GM20431 (cell line): ENCODE data around the gene HERC4.
"Not testable (repeated sequence)": the region's sequence is repeated elsewhere in the genome, so short reads cannot be mapped to it uniquely, and the experiment has no call there.

Experiments used
- in situ Hi-C: fragments of 300-500 bp; cut with MseI, MboI; formaldehyde crosslinking; loops from one replicate; pipeline ENCODE4 v1.15.0; 2020; ENCODE audit warnings: low sequenced_read_pairs; ENCODE audit not compliant: unreplicated experiment

Gene HERC4

DNA sequence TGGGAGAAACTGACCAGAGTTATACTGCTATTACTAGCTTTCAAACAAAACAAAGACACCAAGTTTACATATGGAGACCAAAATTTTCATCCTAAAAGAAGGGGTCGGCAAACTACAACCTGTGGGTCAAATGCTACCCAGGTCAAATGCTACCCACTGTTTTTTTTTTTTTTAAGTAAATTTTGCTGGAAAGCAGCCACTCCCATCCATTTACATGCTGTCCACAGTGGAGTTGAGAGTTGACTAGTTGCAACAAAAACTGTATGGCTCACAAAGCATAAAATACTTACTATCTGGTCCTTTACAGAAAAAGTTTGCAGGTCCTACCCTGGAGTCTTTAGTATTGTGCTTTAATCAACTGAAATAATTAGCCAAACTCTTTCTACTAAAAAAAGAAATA, 99.2 kb downstream of the HERC4 start:
- in situ Hi-C loops, result no loop called here

DNA sequence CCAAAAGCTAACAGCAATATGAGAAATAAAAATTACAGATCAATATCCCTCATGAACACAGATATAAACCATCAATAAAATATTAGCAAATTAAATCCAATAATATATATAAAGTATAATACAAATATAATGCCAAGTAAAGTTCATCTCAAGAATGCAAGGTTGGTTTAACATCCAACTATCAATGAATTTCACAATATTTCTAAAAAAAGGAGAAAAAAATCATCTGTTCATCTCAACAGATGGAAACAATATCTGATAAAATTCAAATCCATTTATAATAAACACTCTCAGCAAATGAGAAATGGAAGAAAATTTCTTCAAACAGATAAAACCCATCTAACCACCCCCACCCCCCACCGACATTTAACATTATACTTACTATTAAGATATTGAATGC, 103.8 kb downstream of the HERC4 start:
- in situ Hi-C loops, result no loop called here

DNA sequence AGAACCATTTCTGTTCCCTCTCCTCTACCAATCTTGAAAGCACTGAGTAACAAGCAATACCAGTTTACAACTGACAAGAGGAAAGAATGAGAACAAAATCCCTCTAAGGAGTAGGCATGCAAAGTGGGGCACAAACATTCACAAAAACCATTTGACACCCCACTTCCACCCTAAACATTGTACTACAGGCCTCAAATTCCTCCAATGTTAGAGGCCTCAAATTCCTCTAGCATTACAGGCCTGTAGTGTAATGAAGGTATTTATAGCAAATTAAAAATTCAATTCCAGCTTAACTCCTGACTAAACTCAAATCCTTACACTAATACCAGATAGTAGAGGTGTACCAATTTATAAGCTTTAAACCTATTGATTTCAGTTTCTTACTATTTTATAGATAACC, 105.2 kb downstream of the HERC4 start:
- in situ Hi-C loops, result no loop called here

DNA sequence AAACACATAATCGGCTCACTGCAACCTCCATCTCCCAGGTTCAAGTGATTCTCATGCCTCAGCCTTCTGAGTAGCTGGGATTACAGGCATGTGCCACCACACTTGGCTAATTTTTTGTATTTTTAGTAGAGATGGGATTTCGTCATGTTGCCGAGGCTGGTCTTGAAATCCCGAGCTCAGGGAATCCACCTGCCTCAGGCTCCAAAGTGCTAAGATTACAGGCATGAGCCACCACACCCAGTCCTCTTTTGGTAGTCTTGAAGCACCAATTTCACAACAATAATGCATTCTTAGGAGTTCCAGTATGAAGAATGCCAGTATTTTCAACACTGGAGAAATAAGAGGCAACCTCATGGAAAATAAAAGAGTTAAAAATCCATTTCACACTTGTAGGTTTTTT, 109.0 kb downstream of the HERC4 start:
- in situ Hi-C loops, result not testable (repeated sequence)

DNA sequence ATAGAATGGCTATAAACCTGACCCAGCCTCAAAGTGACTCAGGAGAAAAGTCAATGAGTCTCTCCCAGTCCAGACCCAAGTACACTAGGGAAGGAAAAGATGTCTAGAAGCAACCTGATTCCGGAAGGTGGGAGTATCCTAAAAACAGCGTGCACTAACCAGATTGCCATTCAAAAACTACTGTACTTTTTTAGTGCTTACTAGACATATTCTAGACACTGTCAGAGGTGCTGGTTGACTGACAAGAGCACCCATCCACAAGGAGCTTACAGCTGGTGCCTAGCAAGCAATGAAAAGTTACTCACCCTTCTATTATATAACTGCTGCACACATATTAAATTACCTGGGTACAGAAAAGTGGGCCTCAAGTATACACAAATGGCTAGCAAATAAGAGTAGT, 109.6 kb downstream of the HERC4 start:
- in situ Hi-C loops, result no loop called here

DNA sequence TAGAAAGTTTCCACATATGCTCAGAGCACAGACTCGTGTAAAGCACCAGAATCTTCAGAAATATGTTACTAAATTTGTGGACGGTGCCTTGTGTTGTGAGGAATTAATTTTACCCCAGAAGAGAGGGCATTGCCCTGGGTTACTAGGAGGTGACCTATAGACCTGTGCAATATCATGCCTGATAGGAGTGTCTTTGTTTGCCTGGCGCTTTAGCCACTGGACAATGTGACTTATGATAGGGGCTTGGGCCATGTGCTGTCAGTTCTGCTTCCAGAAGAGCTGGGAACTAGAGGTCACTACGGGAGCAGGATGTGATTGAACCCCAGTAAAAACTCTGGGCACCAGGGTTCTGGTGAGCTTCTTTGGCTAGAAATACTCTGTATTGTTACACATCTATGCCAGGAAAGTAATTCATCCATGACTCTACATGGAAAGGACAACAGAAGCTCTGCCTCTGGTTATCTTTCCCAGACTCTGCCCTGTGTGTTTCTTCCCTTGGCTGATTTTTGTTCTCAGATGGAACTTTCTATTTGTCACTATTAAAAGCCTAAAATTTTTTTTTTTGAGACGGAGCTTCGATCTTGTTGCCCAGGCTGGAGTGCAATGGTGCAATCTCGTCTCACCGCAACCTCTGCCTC, 115.1 kb downstream of the HERC4 start:
- in situ Hi-C loops, result no loop called here

DNA sequence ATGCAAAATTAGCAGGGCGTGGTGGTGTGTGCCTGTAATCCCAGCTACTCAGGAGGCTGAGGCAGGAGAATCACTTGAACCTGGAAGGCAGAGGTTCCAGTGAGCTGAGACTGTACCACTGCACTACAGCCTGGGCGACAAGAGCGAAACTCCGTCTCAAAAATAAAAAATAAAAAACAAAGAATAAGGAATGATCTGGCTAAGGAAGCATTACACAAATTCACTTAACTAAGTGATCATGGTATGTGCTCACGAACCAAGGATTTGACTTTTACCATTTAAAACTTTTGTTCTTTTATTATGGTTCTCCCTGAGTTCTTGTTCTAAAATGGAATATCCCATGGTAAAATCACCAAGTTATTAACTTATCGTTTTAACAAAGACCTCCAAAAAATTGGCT, 119.5 kb downstream of the HERC4 start:
- in situ Hi-C loops, result no loop called here

DNA sequence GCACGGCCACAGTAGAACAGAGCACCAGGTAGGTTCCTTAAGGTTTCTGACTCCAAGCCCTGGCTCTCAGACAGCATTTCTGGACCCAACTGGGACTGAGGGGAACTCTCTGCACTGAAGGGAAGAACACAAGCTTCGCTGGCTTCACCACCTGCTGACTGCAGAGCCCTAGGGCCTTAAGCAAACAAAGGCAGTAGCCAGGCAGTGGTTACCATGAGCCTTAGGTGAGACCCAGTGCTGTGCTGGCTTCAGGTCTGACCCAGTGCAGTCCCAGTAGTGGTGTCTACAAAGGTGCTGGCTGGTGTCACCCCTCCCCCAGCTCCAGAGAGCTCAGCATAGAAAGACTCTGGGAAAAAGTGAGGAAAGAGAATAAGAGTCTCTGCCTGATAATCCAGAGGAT, 131.2 kb downstream of the HERC4 start:
- in situ Hi-C loops, result no loop called here

DNA sequence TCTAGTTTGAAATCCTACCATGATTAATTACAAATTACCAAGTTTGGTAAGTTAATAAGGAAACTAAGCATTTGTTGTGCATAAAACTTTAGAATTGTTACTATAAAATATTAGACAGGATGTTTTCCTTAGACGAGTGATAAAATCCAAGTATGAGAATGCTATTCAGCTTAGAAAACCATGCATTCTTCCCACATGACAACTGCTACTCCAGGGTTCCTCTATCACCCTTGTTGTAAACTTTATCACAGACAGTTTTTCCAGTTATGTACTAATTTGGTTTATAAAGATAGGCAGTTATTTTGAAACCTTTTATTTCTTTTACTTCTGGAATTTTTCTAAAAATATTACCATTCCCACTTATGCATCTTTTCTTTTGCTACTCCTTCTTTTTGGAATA, 138.7 kb downstream of the HERC4 start:
- in situ Hi-C loops, result no loop called here

DNA sequence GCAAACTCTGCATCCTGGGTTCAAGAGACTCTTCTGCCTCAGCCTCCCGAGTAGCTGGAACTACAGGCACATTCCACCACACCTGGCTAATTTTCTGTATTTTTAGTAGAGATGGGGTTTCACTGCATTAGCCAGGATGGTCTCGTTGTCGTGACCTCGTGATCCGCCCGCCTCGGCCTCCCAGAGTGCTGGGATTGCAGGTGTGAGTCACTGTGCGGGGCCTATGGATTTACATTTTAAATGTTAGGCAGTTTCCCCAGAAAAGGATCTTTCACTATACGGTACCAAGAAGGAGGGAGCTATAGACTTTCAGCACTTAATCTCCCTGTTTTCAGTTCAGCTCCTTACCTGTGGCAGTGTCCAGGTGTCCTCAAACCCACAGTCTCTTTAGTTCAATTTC, 139.9 kb downstream of the HERC4 start:
- in situ Hi-C loops, result no loop called here

DNA sequence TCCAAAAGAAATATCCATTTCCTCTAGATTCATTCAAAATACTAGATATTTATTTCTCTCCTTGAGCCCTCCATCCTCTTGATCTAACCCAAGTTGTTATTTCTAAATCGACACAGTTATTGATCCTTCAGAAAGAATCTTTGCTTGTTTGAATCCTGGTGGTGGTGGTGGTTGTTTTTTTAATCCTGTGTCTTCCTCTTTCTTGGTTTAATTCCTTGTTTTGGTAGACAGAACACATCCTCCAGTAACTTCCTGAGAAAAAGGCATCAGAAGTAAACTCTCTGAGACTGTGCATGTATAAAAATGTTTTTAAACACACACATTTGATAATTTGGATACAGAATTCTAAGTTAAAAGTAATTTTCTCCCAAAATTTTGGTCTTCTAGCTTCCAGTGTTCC, 140.7 kb downstream of the HERC4 start:
- in situ Hi-C loops, result no loop called here

DNA sequence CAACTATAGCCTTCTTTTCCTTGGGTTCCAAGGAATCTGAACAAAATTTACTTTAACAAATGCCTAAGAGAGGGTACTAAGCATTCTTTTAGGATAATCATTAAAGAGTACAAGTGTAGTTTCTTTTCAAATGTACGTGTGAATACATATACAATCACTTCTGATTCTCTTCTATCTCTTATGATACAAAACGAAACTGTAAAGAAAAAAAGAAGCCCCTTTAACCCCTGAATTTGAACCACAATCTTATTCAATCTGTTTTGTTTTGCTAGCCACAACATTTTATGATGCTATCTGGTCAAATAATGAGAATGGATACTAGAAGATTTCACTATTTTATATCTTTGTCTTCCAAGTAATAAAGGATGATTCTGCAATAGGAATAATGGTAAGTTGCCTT, 141.9 kb downstream of the HERC4 start:
- in situ Hi-C loops, result no loop called here

DNA sequence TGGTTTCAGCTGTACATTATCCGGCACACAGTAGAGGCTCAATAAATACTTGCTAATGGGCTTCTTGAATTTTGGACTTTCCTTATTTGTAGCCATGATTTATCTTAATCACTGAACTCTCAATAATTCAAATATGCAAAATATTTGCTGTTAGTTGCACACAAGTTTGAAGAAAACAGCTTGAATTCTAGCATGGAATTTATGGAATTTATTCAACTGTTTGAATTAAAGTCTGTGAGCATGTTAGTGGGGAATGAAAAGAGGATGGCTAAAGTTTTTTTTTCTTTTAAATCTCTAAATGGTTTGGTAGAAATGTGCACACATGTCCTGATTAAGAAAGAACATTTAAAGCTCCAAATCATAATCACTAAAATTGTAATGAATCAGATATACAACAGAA, 148.1 kb downstream of the HERC4 start:
- in situ Hi-C loops, result no loop called here

DNA sequence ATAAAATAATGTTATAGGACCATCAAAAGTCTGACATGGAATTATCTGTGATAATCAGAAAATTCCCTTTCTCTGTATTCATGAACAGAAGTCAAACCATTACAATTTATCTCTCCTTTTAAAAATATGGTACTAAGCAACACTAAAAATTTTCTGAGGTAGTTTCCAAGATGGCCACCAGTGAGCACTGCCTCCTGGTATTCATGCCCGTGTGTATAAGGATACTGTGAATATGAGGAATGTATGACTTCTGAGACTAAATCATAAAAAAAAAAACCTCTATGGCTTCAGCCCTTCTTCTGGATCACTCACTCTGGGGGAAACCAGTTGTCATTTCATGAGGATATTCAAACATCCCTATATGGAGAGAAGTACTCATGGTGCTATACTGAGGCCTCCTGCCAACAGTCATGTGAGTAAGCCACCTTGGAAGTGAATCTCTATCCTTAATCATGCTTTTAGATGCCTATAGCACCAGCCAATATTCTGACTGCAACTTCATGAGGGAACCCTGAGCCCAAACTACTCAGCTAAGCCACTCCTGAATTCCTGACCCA, 149.6 kb downstream of the HERC4 start:
- in situ Hi-C loops, result no loop called here

DNA sequence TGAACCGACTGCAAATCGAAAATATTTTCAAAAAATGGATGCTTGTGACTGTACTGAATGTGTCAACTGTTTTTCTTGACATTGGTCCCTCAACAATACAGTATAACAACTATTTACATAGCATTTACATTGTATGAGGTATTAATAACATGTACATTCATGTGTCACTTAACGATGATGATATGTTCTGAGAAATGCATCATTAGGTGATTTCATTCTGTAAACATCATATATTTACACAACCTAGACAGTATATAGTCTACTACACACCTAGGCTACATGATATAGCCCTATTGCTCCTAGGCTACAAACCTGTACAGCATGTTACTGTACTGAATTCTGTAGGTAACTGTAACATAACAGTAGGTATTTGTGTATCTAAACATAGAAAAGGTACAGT, 150.9 kb downstream of the HERC4 start:
- in situ Hi-C loops, result no loop called here

DNA sequence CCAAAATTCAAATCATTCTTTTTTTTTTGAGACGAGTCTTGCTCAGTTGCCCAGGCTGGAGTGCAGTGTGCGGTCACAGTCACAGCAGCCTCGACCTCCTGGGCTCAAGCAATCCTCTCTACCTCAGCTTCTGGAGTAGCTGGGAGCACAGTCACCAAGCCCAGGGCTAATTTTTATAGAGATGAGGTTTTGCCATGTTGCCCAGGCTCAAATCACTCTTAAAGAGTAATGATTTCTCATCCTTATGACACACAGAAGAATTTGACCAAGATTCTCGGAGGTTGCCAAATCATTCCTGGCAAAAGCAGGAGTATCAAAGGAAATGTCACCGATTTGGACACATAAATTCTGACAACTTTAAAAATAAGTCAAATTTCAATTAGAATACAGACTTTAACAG, 151.5 kb downstream of the HERC4 start:
- in situ Hi-C loops, result no loop called here

DNA sequence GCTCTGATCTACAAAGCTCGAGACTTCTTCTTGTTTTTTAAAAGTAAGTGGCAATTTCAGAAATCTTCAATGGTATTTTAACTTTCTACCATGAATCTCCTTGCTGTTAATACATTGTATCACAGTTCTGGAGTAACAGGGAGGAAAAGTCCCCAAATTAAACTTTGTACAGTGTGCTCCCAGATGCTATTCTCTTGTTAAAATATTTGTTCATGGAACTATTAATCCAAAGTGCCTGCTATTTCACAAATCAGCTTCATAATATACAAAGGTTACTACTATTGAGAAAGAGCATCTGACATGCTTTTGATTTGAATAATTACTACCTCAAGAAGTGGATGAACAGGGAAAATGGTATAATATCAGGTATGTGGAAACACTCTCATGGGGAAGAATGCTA, 154.0 kb downstream of the HERC4 start:
- in situ Hi-C loops, result no loop called here

DNA sequence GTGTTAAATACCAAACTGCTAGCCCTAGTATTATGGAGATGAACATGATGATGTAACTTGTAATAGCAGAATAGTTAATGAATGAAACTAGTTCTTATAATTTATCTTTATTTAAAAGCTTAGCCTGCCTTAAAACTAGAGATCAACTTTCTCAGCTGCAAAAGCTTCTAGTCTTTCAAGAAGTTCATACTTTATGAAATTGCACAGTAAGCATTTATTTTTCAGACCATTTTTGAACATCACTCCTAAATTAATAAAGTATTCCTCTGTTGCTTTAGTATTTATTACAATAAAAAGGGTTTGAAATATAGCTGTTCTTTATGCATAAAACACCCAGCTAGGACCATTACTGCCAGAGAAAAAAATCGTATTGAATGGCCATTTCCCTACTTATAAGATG, 157.4 kb downstream of the HERC4 start:
- in situ Hi-C loops, result no loop called here

DNA sequence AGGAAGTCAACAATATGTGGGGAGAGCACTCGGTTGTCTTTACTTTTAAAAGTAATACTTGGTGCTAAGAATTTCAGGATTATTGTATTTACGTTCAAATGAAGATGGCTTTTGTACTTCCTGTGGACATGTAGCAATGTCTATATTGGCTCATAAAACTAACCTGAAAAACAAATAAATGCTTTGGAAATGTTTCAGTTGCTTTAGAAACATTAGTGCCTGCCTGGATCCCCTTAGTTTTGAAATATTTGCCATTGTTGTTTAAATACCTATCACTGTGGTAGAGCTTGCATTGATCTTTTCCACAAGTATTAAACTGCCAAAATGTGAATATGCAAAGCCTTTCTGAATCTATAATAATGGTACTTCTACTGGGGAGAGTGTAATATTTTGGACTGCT, 157.9 kb downstream of the HERC4 start:
- in situ Hi-C loops, result no loop called here

DNA sequence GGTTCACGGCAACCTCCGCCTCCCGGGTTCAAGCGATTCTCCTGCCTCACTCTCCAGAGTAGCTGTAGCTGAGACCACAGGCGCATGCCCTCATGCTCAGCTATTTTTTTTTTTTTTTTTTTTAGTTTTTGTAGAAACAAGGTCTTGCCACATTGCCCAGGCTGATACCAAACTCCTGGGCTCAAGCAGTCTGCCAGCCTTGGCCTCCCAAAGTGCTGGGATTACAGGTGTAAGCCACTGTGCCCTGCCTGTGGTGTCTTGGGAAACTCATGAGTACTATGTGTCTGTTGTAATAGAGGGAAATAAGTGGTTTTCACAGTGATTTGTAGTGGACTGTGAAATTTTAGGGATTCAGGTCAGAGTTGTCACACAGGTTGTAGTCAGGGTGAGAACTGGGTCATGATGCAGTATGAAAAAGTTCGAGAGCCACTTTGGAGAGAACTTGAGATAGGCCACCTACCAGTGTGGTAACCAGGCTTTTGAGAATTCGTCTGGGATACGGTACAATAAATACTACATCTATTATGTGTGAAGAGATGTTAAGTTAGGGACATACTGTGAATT, 160.2 kb downstream of the HERC4 start:
- in situ Hi-C loops, result no loop called here

DNA sequence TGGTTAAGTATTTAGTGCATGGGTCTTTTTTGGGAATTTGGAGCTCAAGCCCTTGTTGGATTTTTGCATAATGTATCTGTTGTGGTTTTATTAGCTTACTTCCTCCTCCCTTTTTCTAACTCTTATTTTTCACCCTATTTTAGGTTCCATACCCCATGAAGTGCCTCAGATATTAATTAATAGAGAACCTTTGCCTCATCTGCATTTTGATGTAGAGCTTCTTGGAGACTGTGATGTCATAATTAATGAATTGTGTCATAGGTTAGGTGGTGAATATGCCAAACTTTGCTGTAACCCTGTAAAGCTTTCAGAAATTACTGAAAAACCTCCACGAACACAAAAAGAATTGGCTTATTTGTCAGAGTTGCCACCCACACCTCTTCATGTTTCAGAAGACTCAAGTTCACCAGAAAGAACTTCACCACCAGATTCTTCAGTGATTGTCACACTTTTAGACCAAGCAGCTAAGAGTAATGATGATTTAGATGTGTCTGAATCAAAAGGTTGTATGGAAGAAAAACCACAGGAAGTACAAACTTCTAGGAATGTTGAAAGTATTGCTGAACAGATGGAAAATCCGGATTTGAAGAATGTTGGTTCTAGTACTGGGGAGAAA, 162.6 kb downstream of the HERC4 start:
- in situ Hi-C loops, result no loop called here

DNA sequence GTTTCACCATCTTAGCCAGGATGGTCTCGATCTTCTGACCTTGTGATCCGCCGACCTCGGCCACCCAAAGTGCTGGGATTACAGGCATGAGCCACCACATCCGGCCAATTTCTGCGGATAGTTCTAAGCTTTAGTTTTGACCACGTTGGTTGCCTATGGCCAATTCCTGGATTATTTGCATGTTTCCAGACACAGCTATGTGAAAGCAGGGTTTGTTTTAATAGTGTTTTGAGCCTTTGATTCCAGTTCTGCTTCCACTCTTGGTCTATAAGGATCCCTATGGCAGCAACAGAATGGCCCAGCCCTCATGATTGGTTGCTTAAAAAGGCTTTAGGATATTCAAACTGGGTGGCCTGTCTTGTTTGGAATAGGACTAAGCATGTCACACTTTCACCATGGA, 171.5 kb downstream of the HERC4 start:
- in situ Hi-C loops, result no loop called here
